ENCODE results near the gene SLC1A3. TPM values are rescaled to one million over a fixed set of nuclear protein-coding genes. Genes with fewer than 3 reads are reported as not detected.

SLC1A3 gene
- total RNA-seq, 4 donors from 2014 or later, result 2.3 to 15.8 (median 9.9) TPM

DNA sequence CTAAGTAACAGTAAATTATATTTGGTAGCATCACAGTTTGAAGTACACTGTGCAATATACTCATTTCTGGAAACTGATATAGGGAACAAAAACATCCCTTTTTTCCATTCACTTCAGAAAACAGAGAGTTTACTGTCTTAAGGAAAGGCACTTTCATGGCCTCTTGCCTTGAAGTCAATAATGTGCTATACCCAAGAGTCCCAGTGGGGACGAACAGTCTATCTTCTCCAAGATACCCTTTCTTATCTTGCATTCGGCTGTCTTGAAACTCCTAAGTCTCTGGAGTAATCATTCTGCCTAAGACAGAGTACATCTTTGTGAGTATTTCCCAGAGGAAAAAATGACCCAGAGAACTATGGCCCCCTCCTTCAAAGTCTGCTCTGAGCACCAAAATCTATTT, 107.1 kb downstream of the SLC1A3 start:
- intact Hi-C loops (cut with DNase I; ENCODE audit: low total_unique reads), result no loop called here
- DNase-seq, result no peak
- Histone ChIP-seq H3K4me1 (no peaks in the 10 kb centered on the region), H3K9me3 (no peaks in the 10 kb centered on the region), H3K4me3 (no peak overlapping the region), H3K36me3 (no peaks in the 10 kb centered on the region), H3K27ac (no peak overlapping the region), H3K27me3 (no peaks in the 10 kb centered on the region)
- TF ChIP-seq CTCF (IDR thresholded peaks at IDR 0.05) (no peak), POLR2A (IDR thresholded peaks at IDR 0.05) (no peak)

DNA sequence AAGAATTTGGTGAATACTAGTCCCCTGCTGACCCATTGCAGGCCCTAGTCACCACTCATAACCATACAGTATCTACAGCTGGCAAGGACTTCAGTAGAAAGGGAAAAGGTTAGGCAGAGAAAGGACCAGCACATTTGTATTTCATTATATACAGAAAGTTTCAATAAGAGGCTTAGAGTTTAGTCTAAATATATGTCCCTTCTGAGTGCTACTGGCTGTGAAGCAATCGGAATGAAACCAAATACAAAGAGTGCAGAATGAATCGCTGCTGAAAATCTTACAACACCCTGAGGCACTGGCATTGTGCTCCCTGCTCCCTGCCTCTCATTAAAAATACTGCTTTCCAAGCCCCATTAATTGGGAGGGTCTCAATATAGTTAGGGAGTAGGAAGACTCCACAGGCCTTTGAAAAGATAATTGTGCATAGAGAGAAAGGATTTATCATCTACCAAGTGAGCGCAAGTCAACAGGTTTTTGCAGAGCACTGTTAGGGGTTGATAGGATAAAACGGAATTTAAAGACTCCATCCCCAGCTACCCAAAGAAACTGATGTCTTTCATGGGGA, 110.8 kb downstream of the SLC1A3 start:
- intact Hi-C loops (cut with DNase I; ENCODE audit: low total_unique reads), result no loop called here
- TF ChIP-seq POLR2A (IDR thresholded peaks at IDR 0.05), result no peak
- no peaks in the 10 kb centered on the region for H3K9me3 ChIP-seq
- DNase-seq, result no peak
- H3K27me3 ChIP-seq, result no peaks in the 10 kb centered on the region
- no peaks in the 10 kb centered on the region for H3K36me3 ChIP-seq
- H3K4me3 ChIP-seq, result no peak overlapping the region
- H3K4me1 ChIP-seq, result no peaks in the 10 kb centered on the region
- no peak overlapping the region for H3K27ac ChIP-seq

GRCh38 chr5:36719282-36719681, 112.9 kb downstream of the SLC1A3 start:
- TF ChIP-seq POLR2A (IDR thresholded peaks at IDR 0.05) (no peak), CTCF (IDR thresholded peaks at IDR 0.05) (no peak)
- no peaks in the 10 kb centered on the region for H3K4me1 ChIP-seq
- DNase-seq, result no peak

GRCh38 chr5:36720688-36721087, 114.3 kb downstream of the SLC1A3 start:
- no peaks in the 10 kb centered on the region for H3K36me3 ChIP-seq
- no peaks in the 10 kb centered on the region for H3K9me3 ChIP-seq
- TF ChIP-seq POLR2A (IDR thresholded peaks at IDR 0.05) (no peak), CTCF (IDR thresholded peaks at IDR 0.05) (no peak)
- no peak overlapping the region for H3K27ac ChIP-seq
- no peak overlapping the region for H3K4me3 ChIP-seq
- no peaks in the 10 kb centered on the region for H3K4me1 ChIP-seq
- H3K27me3 ChIP-seq, result no peaks in the 10 kb centered on the region
- intact Hi-C loops (cut with DNase I; ENCODE audit: low total_unique reads), result no loop called here
- DNase-seq, result no peak

More at GRCh38 chr5:36719282-36719681, 112.9 kb downstream of the SLC1A3 start:
- Histone ChIP-seq H3K36me3 (no peaks in the 10 kb centered on the region), H3K9me3 (no peaks in the 10 kb centered on the region), H3K27ac (no peak overlapping the region), H3K27me3 (no peaks in the 10 kb centered on the region), H3K4me3 (no peak overlapping the region)
- intact Hi-C loops (cut with DNase I; ENCODE audit: low total_unique reads), result no loop called here

DNA sequence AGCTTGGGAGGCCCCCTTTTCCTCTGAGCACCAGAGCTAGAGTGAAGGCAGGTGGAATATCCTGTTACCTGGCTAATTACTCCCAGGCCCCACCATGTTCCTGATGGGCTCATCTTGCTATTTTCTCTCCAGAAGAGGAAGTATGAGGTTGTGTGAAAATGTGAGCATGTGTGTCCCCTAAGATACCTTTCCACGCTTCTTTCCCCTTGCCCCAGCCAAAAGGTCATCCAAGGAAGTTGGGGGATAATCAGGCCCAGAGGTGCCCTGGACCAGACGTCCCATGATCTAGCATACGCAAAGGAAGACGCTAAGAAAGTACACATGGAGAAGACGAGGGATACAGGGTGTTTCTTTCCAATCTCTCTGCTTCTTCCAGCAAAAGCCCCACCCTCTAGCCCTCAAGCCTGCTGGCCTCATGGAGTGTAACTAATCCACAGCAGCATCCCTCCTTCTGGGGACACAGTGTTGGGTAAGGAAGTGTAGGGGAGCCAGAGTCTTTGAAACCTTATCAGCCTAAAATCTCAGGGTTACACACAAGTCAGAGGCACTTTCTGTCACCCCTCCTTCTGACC, 115.3 kb downstream of the SLC1A3 start:
- intact Hi-C loops (cut with DNase I; ENCODE audit: low total_unique reads), result no loop called here
- no peaks in the 10 kb centered on the region for H3K9me3 ChIP-seq
- H3K27me3 ChIP-seq, result no peaks in the 10 kb centered on the region
- no peak overlapping the region for H3K4me3 ChIP-seq
- no peak for DNase-seq
- H3K4me1 ChIP-seq, result no peaks in the 10 kb centered on the region
- TF ChIP-seq POLR2A (IDR thresholded peaks at IDR 0.05), result no peak
- TF ChIP-seq CTCF (IDR thresholded peaks at IDR 0.05), result no peak
- no peaks in the 10 kb centered on the region for H3K36me3 ChIP-seq
- no peak overlapping the region for H3K27ac ChIP-seq

Data from uterus (tissue), 4 donors.